Stimulated activated effector memory CD8-positive, alpha-beta T cell treated with anti-CD3 and anti-CD28 coated beads, Interleukin-12 subunit alpha, Interleukin-12 subunit beta, amount 100 ng/mL, for 72 hours (primary cell): ENCODE results near the gene LEF1.
"Not testable (repeated sequence)": the region's sequence is repeated elsewhere in the genome, so short reads cannot be mapped to it uniquely, and the experiment has no call there.

Experiments used
- ATAC-seq: fragments of 150-1000 bp; cut with Tn5 transposase; 2 replicates; pipeline ENCODE4 v1.10.0; 2021
- DNase-seq, 2 donors: peaks; one replicate each; pipeline ENCODE4 v3.0.0; 2021 to 2022; ENCODE audit warnings: low spot score in 2 of 2
- H3K27ac Mint-ChIP-seq: one replicate; pipeline ENCODE4 v1.8.0; 2022; ENCODE audit warnings: mild to moderate bottlenecking, mixed read lengths
- H3K36me3 Mint-ChIP-seq: one replicate; pipeline ENCODE4 v1.8.0; 2022; ENCODE audit warnings: mild to moderate bottlenecking, mixed read lengths
- H3K4me1 Mint-ChIP-seq: one replicate; pipeline ENCODE4 v1.8.0; 2022; ENCODE audit warnings: mixed read lengths
- H3K4me3 Mint-ChIP-seq: one replicate; pipeline ENCODE4 v1.8.0; 2022; ENCODE audit warnings: mild to moderate bottlenecking, mixed read lengths
- H3K9me3 Mint-ChIP-seq: one replicate; pipeline ENCODE4 v1.8.0; 2022; ENCODE audit warnings: mixed read lengths

Gene LEF1

DNA sequence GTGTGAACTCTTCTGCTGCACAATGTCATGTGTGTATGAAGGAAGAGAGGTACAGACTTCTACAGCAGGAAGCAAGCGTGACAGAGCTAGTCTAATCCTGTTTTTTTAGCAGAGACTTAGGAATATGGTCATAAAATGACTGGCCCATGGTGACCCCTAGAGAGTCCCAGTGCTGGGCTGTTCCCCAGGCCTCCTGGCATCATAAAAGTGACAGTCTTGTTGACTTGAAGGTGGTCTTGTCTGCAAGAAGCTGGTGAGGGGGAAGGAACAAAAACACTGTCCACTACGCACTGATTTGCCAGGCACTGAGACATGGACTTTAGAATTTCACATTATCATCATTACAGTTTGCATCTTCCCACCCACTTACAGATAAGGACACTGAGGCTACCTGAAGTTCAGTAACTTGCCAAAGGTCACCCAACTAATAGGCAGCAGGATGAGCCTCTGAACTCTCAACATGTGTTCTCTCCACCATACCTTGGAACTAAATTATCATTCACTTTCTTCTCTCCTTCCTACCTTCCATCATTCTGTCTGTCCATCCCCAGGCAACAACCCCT lies 116.1 kb downstream of the LEF1 start:
- DNase-seq (no peak), ATAC-seq (no peak)
- Mint-ChIP-seq H3K4me3 (no peak overlapping the region), H3K4me1 (peaks cover 15% of the 10 kb centered on the region), H3K9me3 (no peaks in the 10 kb centered on the region), H3K27ac (peak overlapping the region; percentile 3), H3K36me3 (peaks cover 13% of the 10 kb centered on the region)

DNA sequence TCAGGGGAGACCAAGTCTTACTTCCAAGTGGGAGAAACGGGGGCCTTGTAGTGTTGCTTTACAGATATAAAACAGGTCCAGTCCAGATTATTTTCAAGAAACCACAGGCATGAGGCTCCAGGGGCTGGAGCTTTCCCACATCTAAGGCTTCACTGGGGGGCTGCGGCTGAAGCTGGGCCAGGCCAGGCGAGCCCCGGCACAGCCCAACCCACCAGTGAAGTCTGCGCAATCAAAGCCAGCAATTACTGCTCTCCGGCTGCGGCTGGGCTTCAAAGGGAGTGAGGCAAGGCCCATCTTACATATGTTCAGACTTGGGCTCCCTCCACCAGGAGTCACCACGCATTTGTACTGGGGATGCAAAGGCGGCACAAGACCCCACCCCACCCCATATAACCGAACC lies 117.4 kb downstream of the LEF1 start:
- H3K36me3 Mint-ChIP-seq, result peaks cover 13% of the 10 kb centered on the region
- peak overlapping the region; percentile 89 for H3K27ac Mint-ChIP-seq
- H3K4me1 Mint-ChIP-seq, result peaks cover 15% of the 10 kb centered on the region
- H3K9me3 Mint-ChIP-seq, result no peaks in the 10 kb centered on the region
- ATAC-seq (no peak), DNase-seq (no peak)
- no peak overlapping the region for H3K4me3 Mint-ChIP-seq

DNA sequence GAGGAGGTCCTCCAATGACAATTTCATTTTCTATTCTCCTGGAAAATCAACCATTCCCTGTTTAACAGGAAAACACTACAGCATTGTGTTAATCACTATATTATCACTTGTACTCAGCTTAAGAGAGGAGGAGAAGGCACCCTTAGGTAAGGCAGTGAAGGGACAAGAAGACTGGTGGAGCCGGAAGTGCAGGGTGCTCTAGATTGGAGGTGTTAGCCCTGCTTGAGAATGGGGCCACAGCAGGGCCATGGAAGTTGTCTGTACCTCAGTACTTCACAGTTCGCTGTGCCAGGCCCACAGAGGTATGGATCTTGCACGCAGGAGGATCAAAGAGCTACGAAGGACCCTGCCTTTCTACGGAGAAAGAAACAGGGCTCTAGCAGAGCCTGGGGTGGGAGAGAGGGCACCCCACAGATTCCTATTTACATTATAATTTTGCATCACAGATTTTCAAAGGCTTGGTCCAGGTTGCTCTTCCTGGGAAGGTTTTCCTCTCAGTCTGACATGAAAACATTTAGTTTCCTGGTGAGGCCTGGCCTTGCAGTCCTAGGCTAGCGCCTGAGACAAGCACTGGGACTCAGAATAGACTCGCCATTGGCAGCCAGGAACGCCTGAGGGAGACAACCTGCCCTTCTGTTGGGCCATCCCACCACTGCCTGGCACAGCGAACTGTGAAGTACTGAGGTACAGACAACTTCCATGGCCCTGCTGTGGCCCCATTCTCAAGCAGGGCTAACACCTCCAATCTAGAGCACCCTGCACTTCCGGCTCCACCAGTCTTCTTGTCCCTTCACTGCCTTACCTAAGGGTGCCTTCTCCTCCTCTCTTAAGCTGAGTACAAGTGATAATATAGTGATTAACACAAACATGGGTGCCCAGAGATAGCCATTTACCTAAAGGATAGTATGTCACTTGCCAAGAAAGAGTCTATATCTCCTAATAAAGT lies 118.3 kb downstream of the LEF1 start:
- Mint-ChIP-seq H3K36me3 (peaks cover 13% of the 10 kb centered on the region), H3K27ac (peak overlapping the region; percentile 89), H3K4me3 (peak overlapping the region; percentile 67), H3K4me1 (peaks cover 15% of the 10 kb centered on the region)
- peak; percentile 49 for ATAC-seq
- not testable (repeated sequence) for DNase-seq, H3K9me3 Mint-ChIP-seq

DNA sequence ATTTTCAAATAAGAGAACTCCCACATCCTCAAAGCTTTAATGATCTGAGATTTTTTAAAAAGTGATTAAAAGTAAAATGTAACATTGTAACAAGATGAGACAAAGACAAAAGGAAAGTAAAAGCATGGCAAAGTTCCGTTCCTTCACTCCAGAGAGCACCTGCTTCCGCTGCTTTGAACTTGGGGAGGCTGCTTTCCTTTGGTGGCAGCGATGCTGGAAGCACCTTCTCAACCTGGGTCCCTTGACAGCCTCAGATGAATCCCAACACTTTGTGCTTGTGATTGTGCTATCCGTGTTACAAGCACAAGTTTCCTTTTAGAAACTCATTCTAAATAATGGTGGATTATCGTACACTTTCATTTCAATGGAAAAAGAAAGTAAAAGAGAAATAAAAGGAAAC lies 119.3 kb downstream of the LEF1 start:
- H3K27ac Mint-ChIP-seq, result peak overlapping the region; percentile 89
- no peak for ATAC-seq
- peak overlapping the region; percentile 67 for H3K4me3 Mint-ChIP-seq
- DNase-seq, result peak in 1 of 2 donors; percentile 53
- no peaks in the 10 kb centered on the region for H3K9me3 Mint-ChIP-seq
- H3K36me3 Mint-ChIP-seq, result peaks cover 13% of the 10 kb centered on the region
- H3K4me1 Mint-ChIP-seq, result peaks cover 15% of the 10 kb centered on the region

DNA sequence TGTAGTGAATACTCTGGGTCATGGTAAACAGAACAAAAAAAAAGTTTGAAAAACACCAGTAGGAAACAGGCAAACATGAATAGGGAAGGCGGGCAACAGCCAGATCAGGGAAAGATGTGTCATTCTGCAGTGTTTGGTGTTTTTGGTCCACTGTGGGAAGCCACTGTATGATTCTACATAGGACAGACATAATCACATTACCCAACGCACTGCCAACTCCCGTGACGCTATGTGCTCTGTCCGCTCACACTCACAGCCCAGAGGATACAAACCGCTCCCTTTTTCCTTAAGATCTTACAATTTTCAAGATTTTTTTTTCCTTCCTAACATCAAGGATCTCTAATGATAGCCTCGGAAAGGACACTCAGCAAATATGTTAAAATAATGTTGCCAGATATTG lies 119.7 kb downstream of the LEF1 start:
- Mint-ChIP-seq H3K9me3 (no peaks in the 10 kb centered on the region), H3K27ac (peak overlapping the region; percentile 89), H3K36me3 (peaks cover 13% of the 10 kb centered on the region), H3K4me3 (peak overlapping the region; percentile 67), H3K4me1 (peaks cover 15% of the 10 kb centered on the region)
- ATAC-seq, result no peak
- DNase-seq, result no peak

DNA sequence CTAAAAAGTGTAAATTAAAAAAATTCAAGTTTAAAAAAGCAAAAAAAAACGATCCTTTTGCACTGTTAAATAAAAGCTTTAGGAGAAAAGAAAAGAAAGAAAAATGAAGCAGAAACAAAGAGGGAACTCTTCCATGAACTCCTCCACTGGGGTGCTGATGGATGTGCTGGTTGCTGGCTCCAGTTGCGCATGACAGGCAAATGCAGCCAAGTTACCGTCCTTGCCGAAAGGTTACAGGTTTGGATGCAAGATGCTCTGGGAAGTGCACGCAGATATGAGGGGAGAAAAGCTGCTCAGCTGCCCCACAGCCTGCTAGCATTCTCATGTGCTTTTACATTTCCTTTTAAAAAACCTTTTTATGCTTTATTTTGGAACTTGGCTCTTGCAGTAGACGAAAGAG lies 120.6 kb downstream of the LEF1 start:
- H3K4me3 Mint-ChIP-seq, result no peak overlapping the region
- peaks cover 13% of the 10 kb centered on the region for H3K36me3 Mint-ChIP-seq

DNA sequence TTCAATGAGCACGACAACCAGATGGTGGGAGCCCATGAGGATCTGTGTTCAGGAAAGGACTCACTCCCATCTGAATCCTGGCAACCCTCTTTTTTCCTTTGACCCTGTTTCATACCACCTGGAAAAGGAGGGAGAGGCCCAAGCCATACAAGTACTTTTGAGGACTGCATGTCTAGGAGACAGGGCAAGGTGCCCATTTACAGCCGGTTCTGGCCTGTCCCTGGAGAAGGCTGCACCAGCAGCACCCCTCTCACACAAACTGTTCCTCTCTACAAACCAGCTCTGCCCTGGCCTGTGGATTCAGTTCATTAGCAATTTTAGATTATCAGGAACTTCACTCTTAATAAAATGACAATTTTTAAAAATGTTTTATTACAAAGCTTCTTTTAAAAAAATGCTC lies 121.5 kb downstream of the LEF1 start:
- Mint-ChIP-seq H3K27ac (no peak overlapping the region), H3K36me3 (peaks cover 13% of the 10 kb centered on the region), H3K4me3 (no peak overlapping the region), H3K9me3 (no peaks in the 10 kb centered on the region), H3K4me1 (peaks cover 15% of the 10 kb centered on the region)
- DNase-seq, result no peak
- ATAC-seq, result no peak

More for the DNA sequence above, 120.6 kb downstream of the LEF1 start:
- Mint-ChIP-seq H3K4me1 (peaks cover 15% of the 10 kb centered on the region), H3K27ac (no peak overlapping the region), H3K9me3 (no peaks in the 10 kb centered on the region)
- no peak for DNase-seq
- ATAC-seq, result no peak

DNA sequence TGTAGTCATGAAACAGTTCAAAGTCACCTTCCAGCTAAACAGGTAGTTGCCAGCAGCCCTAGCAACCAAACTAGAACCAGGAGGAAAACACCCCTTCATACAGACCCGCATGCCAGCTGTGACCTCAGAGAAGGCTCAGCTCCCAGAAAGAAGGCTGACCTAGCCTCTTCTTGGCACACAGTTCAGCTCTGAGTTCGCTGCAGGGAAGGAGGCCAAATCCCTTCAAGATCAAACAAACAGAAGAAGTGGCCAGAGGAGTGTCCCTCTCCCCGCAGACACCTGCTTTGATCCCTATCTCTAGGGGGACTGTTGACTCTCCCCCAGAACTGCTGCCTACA lies 123.1 kb downstream of the LEF1 start:
- no peaks in the 10 kb centered on the region for H3K9me3 Mint-ChIP-seq
- no peak for ATAC-seq
- H3K27ac Mint-ChIP-seq, result no peak overlapping the region
- DNase-seq, result no peak
- peaks cover 13% of the 10 kb centered on the region for H3K36me3 Mint-ChIP-seq
- peaks cover 15% of the 10 kb centered on the region for H3K4me1 Mint-ChIP-seq
- H3K4me3 Mint-ChIP-seq, result no peak overlapping the region

DNA sequence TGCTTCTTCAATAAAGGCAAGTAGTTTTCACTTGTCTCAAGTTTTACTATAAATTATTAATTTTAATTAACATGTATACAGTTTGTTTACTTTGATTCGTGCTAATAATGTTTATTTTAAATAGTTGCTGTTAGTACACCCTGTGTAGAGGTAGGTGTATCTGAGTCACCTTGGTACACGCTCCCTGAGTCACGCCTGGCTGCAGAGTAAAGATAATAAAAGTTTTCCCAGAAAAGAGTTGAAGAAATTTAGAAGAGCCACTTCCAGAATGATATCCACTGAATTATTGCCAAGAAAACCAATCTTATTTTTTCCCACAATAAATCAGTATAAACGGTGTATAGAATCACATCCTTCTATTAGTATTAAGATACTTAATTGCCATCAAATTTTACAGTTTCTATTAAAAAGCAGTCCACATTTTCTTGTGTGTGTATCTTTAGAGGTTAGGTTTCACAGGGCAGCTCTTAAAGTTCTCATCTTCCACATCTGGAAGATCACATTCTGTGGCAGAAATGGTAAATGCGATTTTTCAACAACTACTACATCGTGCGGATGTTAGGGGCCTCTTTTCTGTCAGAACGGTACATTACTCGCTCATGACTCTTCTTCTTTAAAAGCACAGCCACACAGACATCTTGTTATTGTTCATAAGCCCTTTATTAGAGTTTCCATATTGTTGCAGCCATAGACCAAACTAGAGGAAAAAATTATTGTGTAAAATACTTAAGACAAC lies 123.6 kb downstream of the LEF1 start:
- no peak overlapping the region for H3K4me3 Mint-ChIP-seq
- H3K4me1 Mint-ChIP-seq, result peaks cover 11% of the 10 kb centered on the region
- H3K36me3 Mint-ChIP-seq, result peaks cover 13% of the 10 kb centered on the region

DNA sequence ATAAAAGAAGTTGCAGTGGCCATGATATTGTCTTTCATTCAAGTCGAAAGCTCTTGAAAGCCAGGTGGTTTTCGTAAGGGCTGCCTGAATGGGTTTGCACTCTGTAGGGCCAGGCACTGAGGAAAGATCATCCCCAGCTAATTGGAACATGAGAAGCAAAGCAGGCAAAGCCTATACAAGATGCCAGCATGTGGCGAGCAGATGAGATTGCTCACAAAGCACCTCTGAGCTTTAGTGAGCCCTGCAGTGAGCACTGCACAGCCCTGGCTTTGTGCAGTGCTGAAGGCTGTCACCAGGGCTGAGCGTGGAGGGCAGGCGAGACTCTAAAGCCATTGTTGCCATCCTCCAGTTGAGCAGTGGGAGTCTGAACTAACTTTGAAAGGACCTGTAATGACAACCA lies 125.2 kb downstream of the LEF1 start:
- H3K36me3 Mint-ChIP-seq, result peaks cover 2% of the 10 kb centered on the region
- no peak overlapping the region for H3K4me3 Mint-ChIP-seq
- ATAC-seq, result no peak
- no peak for DNase-seq
- H3K9me3 Mint-ChIP-seq, result no peaks in the 10 kb centered on the region
- no peaks in the 10 kb centered on the region for H3K4me1 Mint-ChIP-seq
- H3K27ac Mint-ChIP-seq, result no peak overlapping the region

More for the DNA sequence above, 123.6 kb downstream of the LEF1 start:
- H3K9me3 Mint-ChIP-seq, result no peaks in the 10 kb centered on the region
- ATAC-seq (peak; percentile 34), DNase-seq (no peak)
- H3K27ac Mint-ChIP-seq, result no peak overlapping the region

DNA sequence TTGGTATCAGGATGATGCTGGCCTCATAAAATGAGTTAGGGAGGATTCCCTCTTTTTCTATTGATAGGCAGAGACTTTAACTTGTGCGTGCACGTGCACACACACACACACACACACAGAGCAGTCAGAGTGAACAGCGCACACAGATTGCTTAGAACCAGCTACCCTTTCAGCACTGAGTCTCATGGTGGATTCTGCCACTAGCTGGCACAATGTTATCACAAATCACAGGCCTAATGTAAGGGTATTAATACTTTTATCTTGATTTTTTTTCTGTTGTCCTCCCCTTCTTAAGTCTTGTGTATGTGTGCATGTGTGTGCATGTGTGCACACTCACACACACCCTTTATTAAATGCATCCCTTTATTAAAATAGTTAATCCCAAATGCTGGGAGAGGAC lies 125.8 kb downstream of the LEF1 start:
- no peaks in the 10 kb centered on the region for H3K4me1 Mint-ChIP-seq
- DNase-seq (no peak), ATAC-seq (no peak)
- no peaks in the 10 kb centered on the region for H3K9me3 Mint-ChIP-seq
- H3K36me3 Mint-ChIP-seq, result no peaks in the 10 kb centered on the region
- H3K4me3 Mint-ChIP-seq, result no peak overlapping the region
- no peak overlapping the region for H3K27ac Mint-ChIP-seq

DNA sequence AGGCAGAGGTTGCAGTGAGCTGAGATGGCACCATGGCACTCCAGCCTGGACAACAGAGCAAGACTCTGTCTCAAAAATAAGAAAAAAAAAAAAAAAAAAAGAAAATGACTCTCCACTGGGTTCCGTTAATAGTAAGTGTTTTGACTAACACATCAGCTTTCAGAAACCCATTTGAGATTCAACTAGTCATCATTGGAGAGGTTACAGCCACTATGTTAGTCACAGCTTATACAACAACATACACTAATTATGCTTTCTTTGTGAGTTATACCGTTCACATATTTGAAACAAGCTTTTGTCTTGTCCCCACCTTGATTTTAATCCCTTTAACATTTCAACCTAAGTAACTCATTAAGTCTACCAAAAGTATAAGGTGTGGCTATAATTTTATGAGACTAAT lies 130.8 kb downstream of the LEF1 start:
- Mint-ChIP-seq H3K4me3 (no peak overlapping the region), H3K36me3 (peaks cover 19% of the 10 kb centered on the region), H3K4me1 (no peaks in the 10 kb centered on the region), H3K27ac (no peak overlapping the region), H3K9me3 (no peaks in the 10 kb centered on the region)
- ATAC-seq (peak; percentile 79), DNase-seq (no peak)

DNA sequence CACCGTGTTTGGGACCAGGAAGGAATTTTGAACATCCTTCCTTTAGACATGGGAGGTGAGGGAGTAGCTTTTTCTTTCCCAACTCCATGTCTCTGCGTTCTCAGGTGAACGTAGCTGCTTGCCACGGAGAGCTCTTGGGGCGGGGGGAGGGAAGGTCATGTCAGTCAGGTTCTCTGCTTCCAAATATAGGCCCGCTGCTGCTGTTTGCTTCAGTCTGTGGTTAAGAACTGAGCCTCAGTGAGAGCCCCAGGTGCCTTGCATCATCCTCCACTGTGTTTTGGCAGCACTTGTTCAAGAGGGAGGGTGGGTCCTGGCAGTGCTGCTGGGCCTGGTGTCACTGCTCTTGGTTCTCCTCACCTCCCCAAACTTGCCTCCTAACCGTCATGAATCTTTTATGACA lies 132.5 kb downstream of the LEF1 start:
- Mint-ChIP-seq H3K9me3 (no peaks in the 10 kb centered on the region), H3K4me1 (peaks cover 5% of the 10 kb centered on the region), H3K4me3 (no peak overlapping the region), H3K27ac (peak overlapping the region; percentile 45), H3K36me3 (peaks cover 24% of the 10 kb centered on the region)
- no peak for DNase-seq
- ATAC-seq, result no peak

DNA sequence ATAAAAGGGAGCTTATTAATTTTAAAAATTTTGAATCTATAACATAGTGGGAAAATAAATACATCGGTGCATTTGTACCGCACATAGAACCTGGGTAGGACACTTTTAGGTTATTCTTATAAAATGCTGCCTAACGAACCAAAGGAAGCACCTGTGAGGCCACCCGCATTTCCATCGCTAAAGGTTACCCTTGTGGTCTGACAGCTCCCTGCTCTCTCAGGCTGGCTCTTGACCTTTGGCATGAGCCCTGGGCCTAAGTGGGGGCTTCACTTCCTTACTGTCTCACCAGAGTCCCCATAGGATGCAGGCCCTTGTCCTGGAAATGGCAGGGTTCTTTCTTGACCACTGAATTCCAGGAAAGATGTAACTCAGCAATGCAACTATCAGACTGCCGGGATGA lies 133.0 kb downstream of the LEF1 start:
- Mint-ChIP-seq H3K27ac (peak overlapping the region; percentile 45), H3K36me3 (peaks cover 24% of the 10 kb centered on the region), H3K9me3 (no peaks in the 10 kb centered on the region), H3K4me3 (no peak overlapping the region), H3K4me1 (peaks cover 10% of the 10 kb centered on the region)
- no peak for DNase-seq
- no peak for ATAC-seq

DNA sequence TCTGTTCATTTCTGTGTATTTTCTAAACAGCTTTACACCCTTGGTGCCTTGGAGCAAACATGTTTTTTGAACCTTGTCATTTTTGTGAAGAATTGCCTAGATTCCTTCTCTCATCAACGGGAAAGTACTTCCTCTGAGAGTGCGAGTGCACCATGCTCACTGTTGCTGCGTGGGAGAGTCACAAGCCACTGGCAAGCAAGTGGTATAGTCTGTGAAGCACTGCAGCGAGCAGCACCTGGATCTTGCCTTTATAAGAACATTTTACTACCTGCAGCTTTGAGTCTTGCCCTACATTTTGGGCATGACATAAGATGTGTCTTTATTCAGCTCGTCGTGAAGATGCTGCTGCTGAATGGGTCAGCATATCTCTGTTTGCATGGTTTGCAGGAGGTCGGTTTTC lies 134.2 kb downstream of the LEF1 start:
- Mint-ChIP-seq H3K9me3 (no peaks in the 10 kb centered on the region), H3K36me3 (peaks cover 30% of the 10 kb centered on the region), H3K27ac (no peak overlapping the region), H3K4me3 (no peak overlapping the region), H3K4me1 (peaks cover 22% of the 10 kb centered on the region)
- ATAC-seq (no peak), DNase-seq (no peak)
